Keratinocyte (primary cell): ENCODE results near the gene SHANK1.

Experiments
- CTCF ChIP-seq, 3 experiments: IDR thresholded peaks in 1 of 3; conservative IDR thresholded peaks in 1 of 3; optimal IDR thresholded peaks in 1 of 3; 2 replicates in 2 of 3; 3 replicates in 1 of 3; pipeline versions ENCODE3 to v1.5.1; 2011; ENCODE audit warnings: low read length in 3 of 3, mild to moderate bottlenecking in 3 of 3, moderate library complexity in 2 of 3, control low read depth in 1 of 3, inconsistent platforms in 1 of 3; ENCODE audit not compliant: insufficient read depth in 2 of 3; ENCODE audit errors: extremely low read depth in 1 of 3
- EZH2 ChIP-seq: IDR thresholded peaks from one replicate; pipeline ENCODE4 v1.6.1; 2012; ENCODE audit warnings: inconsistent platforms, mild to moderate bottlenecking, low read length, moderate library complexity

GRCh38 chr19:50676625-50677197, 42.9 kb downstream of the SHANK1 start:
- TF ChIP-seq CTCF (optimal IDR thresholded peaks at IDR 0.05 in 1 of 3, IDR thresholded peaks at IDR 0.05 in 1 of 3, conservative IDR thresholded peaks at IDR 0.05 in 1 of 3; ENCODE audit: extremely low read depth in 1 of 3, insufficient read depth in 2 of 3, low read length in 3 of 3) (no peak), EZH2 (no peak)
